PC-3 (cell line): ENCODE data around the gene GNG4. TPM values are rescaled to one million over a fixed set of nuclear protein-coding genes. Genes with fewer than 3 reads are reported as not detected.
A peak's percentile ranks its signal among the peaks of the same experiment; 100 is the strongest.

Experiments used
- ATAC-seq: fragments of 200-7000 bp; cut with Tn5 transposase; 2 replicates; pipeline ENCODE4 v1.9.1; 2020; ENCODE audit warnings: mild to moderate bottlenecking, moderate library complexity
- BruUV-seq: library from RNA; stranded (reverse); fragments of 400-500 nt; replicated peaks from 2 replicates; lab custom pipeline; 2021; lab: Mats Ljungman, UMichigan
- CTCF ChIA-PET: fragments of 300-600 bp; sonication (Branson Sonifier 250); formaldehyde crosslinking; loops from one replicate; lab custom pipeline; 2022; ENCODE audit warnings: antibody characterized with exemption; lab: Charles Lee
- POLR2A ChIA-PET: fragments of 300-600 bp; sonication (Branson Sonifier 250); formaldehyde crosslinking; loops from one replicate; lab custom pipeline; 2022; ENCODE audit warnings: antibody characterized with exemption; ENCODE audit not compliant: unreplicated experiment; lab: Charles Lee
- DNase-seq: peaks from one replicate; pipeline ENCODE4 v3.0.0-alpha.2; 2015
- H2AFZ ChIP-seq: fragments of 300-600 bp; sonication (generic); 2 replicates; pipeline ENCODE4 v1.6.0; 2016; ENCODE audit warnings: antibody characterized with exemption, low read length
- H3F3A ChIP-seq: fragments of 300-600 bp; sonication (generic); one replicate; pipeline ENCODE4 v1.6.0; 2017; ENCODE audit warnings: antibody characterized with exemption, low read length, control low read depth, mild to moderate bottlenecking; ENCODE audit not compliant: unreplicated experiment
- H3K27ac ChIP-seq: fragments of 300-600 bp; sonication (generic); 2 replicates; pipeline ENCODE4 v1.5.1; 2016; ENCODE audit warnings: mild to moderate bottlenecking, low read length
- H3K27me3 ChIP-seq: fragments of 300-600 bp; sonication (generic); 2 replicates; pipeline ENCODE4 v1.6.1; 2016; ENCODE audit warnings: low read length, mixed read lengths
- H3K36me3 ChIP-seq: fragments of 300-600 bp; sonication (generic); 2 replicates; pipeline ENCODE4 v1.6.1; 2016; ENCODE audit warnings: low read depth, mixed run types, low read length, mixed read lengths
- H3K4me1 ChIP-seq: fragments of 300-600 bp; sonication (generic); 2 replicates; pipeline ENCODE4 v1.5.1; 2016; ENCODE audit warnings: low read length; ENCODE audit not compliant: insufficient read depth
- H3K4me2 ChIP-seq: fragments of 300-600 bp; sonication (generic); 2 replicates; pipeline ENCODE4 v1.6.0; 2016; ENCODE audit warnings: low read length
- H3K4me3 ChIP-seq: fragments of 300-600 bp; sonication (generic); 2 replicates; pipeline ENCODE4 v1.5.1; 2016; ENCODE audit warnings: mild to moderate bottlenecking, low read length, mixed read lengths
- H3K79me2 ChIP-seq: fragments of 300-600 bp; sonication (generic); 2 replicates; pipeline ENCODE4 v1.6.1; 2017; ENCODE audit warnings: low read length, mixed read lengths
- H3K9ac ChIP-seq: fragments of 300-600 bp; sonication (generic); 2 replicates; pipeline ENCODE4 v1.6.0; 2016; ENCODE audit warnings: mild to moderate bottlenecking, low read length
- H3K9me2 ChIP-seq: fragments of 300-600 bp; sonication (generic); replicated peaks from 2 replicates; pipeline ENCODE4 v1.6.1; 2016; ENCODE audit warnings: mixed run types, low read length, mixed read lengths
- H3K9me3 ChIP-seq: fragments of 300-600 bp; sonication (generic); 2 replicates; pipeline ENCODE4 v1.6.1; 2016; ENCODE audit warnings: low read length, mixed read lengths
- H4K20me1 ChIP-seq: fragments of 300-600 bp; sonication (generic); 2 replicates; pipeline ENCODE4 v1.6.1; 2016; ENCODE audit warnings: low read length, mixed read lengths
- EZH2 ChIP-seq: fragments of 300-600 bp; sonication (generic); IDR thresholded peaks from one replicate; pipeline ENCODE4 v1.6.1; 2017; ENCODE audit warnings: antibody characterized with exemption, mild to moderate bottlenecking, low read length; ENCODE audit not compliant: unreplicated experiment
- EZH2phosphoT487 ChIP-seq: fragments of 300-600 bp; sonication (generic); IDR thresholded peaks from 2 replicates; pipeline ENCODE4 v1.6.1; 2018; ENCODE audit warnings: mild to moderate bottlenecking, antibody characterized with exemption, low read length, borderline replicate concordance
- intact Hi-C: fragments of 100-400 bp; cut with micrococcal nuclease; formaldehyde crosslinking; loops from 2 replicates; pipeline ENCODE4 v1.9.0; 2023
- total RNA-seq: library from RNA; depleted of rRNA; stranded (reverse); fragments of >200 nt; gene quantifications from 2 replicates; pipeline ENCODE4 v1.2.3, GENCODE V29; 2014
- TF ChIP-seq, protein P1 (sequence below): fragments of 300-600 bp; sonication (generic); conservative IDR thresholded peaks from 2 replicates; pipeline ENCODE4 v1.5.1; 2017; ENCODE audit warnings: antibody characterized with exemption, low read depth, mild to moderate bottlenecking, low read length

The GNG4 gene
- total RNA-seq, 1 experiment from 2014 or later = 0.80 TPM

DNA sequence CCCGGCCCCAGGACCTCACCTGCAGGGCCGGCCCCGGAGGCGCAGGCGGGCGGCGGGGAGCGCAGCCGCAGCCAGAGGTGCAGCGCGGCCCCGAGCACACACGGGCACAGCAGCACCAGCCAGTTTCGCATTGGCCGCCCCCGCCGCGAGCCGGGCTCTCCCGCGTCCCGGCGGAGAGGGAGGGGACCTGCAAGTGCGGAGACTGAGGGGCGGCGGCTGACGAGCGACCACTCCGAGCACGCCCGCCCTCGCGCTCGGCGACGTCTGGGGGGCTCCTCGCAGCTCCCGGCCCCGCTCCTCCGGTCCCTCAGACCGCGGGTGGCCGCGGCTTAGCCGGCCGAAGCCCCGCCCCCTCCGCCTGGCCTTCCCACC is 145.5 kb downstream of the GNG4 start, which contains the start of gene B3GALNT2:
Gene B3GALNT2, minus strand, starts transcription at position 331 of the 372 bp plus-strand sequence. Its CDS starts 200 bp downstream, at position 131.
- intact Hi-C loops = loop anchor here (2.0 to 5.0 kb wide), 2 partner anchors 37 to 467 kb away; no protein-coding TSS in a partner anchor

GRCh38 chr1:235503403-235504121 is 146.0 kb downstream of the GNG4 start:
- H3K4me1 ChIP-seq = peaks cover 20% of the 10 kb centered on the region
- CTCF ChIA-PET = interaction anchor here (1.5 kb wide), 1 partner anchor 280 kb away, joined by 4 read pairs; no protein-coding TSS in a partner anchor
- no peaks in the 10 kb centered on the region for H3K9me3 ChIP-seq
- TF ChIP-seq EZH2phosphoT487 = no peak
- TF ChIP-seq, protein P1, sequence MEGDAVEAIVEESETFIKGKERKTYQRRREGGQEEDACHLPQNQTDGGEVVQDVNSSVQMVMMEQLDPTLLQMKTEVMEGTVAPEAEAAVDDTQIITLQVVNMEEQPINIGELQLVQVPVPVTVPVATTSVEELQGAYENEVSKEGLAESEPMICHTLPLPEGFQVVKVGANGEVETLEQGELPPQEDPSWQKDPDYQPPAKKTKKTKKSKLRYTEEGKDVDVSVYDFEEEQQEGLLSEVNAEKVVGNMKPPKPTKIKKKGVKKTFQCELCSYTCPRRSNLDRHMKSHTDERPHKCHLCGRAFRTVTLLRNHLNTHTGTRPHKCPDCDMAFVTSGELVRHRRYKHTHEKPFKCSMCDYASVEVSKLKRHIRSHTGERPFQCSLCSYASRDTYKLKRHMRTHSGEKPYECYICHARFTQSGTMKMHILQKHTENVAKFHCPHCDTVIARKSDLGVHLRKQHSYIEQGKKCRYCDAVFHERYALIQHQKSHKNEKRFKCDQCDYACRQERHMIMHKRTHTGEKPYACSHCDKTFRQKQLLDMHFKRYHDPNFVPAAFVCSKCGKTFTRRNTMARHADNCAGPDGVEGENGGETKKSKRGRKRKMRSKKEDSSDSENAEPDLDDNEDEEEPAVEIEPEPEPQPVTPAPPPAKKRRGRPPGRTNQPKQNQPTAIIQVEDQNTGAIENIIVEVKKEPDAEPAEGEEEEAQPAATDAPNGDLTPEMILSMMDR = no peak
- peaks cover 7% of the 10 kb centered on the region; the same call in 1 of the 2 replicates for H4K20me1 ChIP-seq
- H2AFZ ChIP-seq = peak overlapping the region; percentile 60
- DNase-seq = peak; percentile 31
- no peaks in the 10 kb centered on the region for H3K36me3 ChIP-seq
- POLR2A ChIA-PET = no interaction called here
- H3F3A ChIP-seq = no peaks in the 10 kb centered on the region
- H3K27ac ChIP-seq = peak overlapping the region; percentile 43
- H3K27me3 ChIP-seq = no peaks in the 10 kb centered on the region
- peak overlapping the region; percentile 91 for H3K4me2 ChIP-seq
- intact Hi-C loops = loop anchor here (2.0 to 5.0 kb wide), 2 partner anchors 36 to 467 kb away; no protein-coding TSS in a partner anchor
- peak overlapping the region; percentile 98 for H3K4me3 ChIP-seq
- peak overlapping the region; percentile 80 for H3K9ac ChIP-seq
- no TSS peak for BruUV-seq
- peak; percentile 6 for ATAC-seq
- H3K79me2 ChIP-seq = peaks cover 53% of the 10 kb centered on the region
- H3K9me2 ChIP-seq = no peaks in the 10 kb centered on the region

More for the DNA sequence above, 145.5 kb downstream of the GNG4 start, which contains the start of gene B3GALNT2:
- H3F3A ChIP-seq = no peaks in the 10 kb centered on the region
- peak within 1 kb of the TSS; percentile 98 for H3K4me3 ChIP-seq
- TF ChIP-seq, protein P1 = no peak
- TF ChIP-seq EZH2 = no peak
- no peak for TF ChIP-seq EZH2phosphoT487
- H4K20me1 ChIP-seq = peaks cover 7% of the 10 kb centered on the region; the same call in 1 of the 2 replicates
- H3K79me2 ChIP-seq = peaks cover 47% of the 10 kb centered on the region
- no peaks in the 10 kb centered on the region for H3K27me3 ChIP-seq
- H3K4me1 ChIP-seq = peaks cover 20% of the 10 kb centered on the region
- H3K9me3 ChIP-seq = no peaks in the 10 kb centered on the region
- BruUV-seq = no TSS peak
- CTCF ChIA-PET = interaction anchor here (1.5 kb wide), 1 partner anchor 280 kb away, joined by 4 read pairs; no protein-coding TSS in a partner anchor
- peak within 1 kb of the TSS; percentile 98 for H3K27ac ChIP-seq
- ATAC-seq (peak; percentile 61), DNase-seq (no peak)
- POLR2A ChIA-PET = interaction anchor here (0.7 kb wide), 1 partner anchor 70 kb away, joined by 3 read pairs; no protein-coding TSS in a partner anchor
- peak within 1 kb of the TSS; percentile 99 for H3K9ac ChIP-seq
- H3K36me3 ChIP-seq = no peaks in the 10 kb centered on the region
- H3K4me2 ChIP-seq = peak within 1 kb of the TSS; percentile 93
- peak within 1 kb of the TSS; percentile 93 for H2AFZ ChIP-seq
- H3K9me2 ChIP-seq = no peaks in the 10 kb centered on the region
